Kidney epithelial cell (primary cell): Measurements from ENCODE around the gene CCDC127. TPM values are rescaled to one million over a fixed set of nuclear protein-coding genes. Genes with fewer than 3 reads are reported as not detected.

Experiments
- DNase-seq: peaks from one replicate; pipeline ENCODE4 v3.0.0-alpha.2; 2010; ENCODE audit warnings: low read depth
- H3K27me3 ChIP-seq: 2 replicates; pipeline ENCODE4 v1.6.0; 2011; ENCODE audit warnings: low read length; ENCODE audit not compliant: control insufficient read depth, insufficient read depth
- H3K36me3 ChIP-seq: 2 replicates; pipeline ENCODE4 v1.5.1; 2011; ENCODE audit warnings: low read length; ENCODE audit not compliant: control insufficient read depth, insufficient read depth
- H3K4me3 ChIP-seq: 2 replicates; pipeline ENCODE4 v1.5.1; 2011; ENCODE audit warnings: low read depth, mild to moderate bottlenecking, control low read depth, low read length
- total RNA-seq: library from RNA; depleted of rRNA; stranded (reverse); fragments of >200 nt; gene quantifications from 2 replicates; pipeline ENCODE4 v1.2.3, GENCODE V29; 2015
- TF ChIP-seq, protein P1 (sequence below): IDR thresholded peaks from 2 replicates; pipeline ENCODE4 v1.5.1; 2011; ENCODE audit warnings: mild to moderate bottlenecking, moderate library complexity, low read length, control low read depth, inconsistent platforms; ENCODE audit not compliant: insufficient read depth, poor library complexity, severe bottlenecking

Gene CCDC127
- total RNA-seq, 1 donor from 2014 or later: 5.8 TPM

DNA sequence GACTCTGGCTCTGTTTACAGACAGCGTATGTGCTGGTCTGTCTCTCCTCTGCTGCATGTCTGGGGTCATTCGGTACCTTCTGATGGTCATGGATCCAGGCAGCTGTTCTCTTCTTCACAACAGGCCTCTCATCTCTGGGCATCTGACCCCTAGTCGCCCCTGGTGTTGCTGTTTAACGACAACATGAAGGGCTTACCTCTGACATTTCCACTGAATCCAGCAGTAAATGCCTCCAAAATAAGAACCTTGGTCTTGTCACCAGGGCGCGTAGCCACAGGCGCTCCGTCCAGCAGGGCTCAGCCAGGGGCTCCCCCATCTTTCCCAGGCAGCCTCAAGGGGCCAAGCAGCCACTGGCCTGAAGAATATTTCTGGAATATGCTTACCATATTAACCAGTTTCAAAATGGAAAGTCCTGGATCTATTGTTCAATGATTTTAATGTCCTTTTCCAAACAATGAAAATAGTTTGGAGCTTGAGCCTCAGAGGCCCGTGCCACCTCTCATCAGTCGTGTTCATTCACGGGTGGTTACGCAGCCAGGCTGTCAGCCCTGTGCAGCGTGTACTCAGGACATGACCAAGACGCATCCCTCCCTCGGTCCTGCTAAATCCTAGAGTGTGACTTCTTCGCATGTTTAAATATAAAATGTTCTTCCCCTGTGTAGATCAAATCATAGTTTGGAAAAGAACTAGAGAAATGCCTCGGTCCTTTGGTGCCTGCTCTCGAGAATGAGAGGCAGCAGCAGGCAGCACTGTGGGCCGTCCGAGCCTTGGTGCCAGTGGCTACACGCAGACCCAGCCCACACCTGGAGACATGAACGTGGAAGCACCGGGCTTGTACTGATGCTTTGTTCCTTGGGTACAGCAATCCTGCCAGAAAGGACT, 56.8 kb downstream of the CCDC127 start:
- Histone ChIP-seq H3K36me3 (no peaks in the 10 kb centered on the region), H3K27me3 (no peaks in the 10 kb centered on the region), H3K4me3 (no peak overlapping the region)
- TF ChIP-seq, protein P1, sequence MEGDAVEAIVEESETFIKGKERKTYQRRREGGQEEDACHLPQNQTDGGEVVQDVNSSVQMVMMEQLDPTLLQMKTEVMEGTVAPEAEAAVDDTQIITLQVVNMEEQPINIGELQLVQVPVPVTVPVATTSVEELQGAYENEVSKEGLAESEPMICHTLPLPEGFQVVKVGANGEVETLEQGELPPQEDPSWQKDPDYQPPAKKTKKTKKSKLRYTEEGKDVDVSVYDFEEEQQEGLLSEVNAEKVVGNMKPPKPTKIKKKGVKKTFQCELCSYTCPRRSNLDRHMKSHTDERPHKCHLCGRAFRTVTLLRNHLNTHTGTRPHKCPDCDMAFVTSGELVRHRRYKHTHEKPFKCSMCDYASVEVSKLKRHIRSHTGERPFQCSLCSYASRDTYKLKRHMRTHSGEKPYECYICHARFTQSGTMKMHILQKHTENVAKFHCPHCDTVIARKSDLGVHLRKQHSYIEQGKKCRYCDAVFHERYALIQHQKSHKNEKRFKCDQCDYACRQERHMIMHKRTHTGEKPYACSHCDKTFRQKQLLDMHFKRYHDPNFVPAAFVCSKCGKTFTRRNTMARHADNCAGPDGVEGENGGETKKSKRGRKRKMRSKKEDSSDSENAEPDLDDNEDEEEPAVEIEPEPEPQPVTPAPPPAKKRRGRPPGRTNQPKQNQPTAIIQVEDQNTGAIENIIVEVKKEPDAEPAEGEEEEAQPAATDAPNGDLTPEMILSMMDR: no peak
- DNase-seq: no peak

DNA sequence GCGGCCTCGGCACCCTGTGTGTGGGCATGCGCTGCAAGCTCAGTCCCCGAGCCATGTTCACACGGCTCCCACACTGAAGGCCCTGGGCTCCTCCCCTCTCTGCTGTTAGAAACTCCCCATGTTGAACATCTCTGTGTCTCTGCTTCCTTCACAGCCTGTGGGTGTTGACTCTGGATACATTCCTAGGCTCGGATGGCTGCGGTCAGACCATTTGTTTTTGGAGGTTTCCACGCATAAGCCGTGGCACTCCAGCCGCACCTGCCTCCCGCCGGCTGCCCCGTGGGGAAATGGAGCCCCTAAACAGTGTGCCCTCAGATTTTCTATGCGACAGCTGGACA, 57.8 kb downstream of the CCDC127 start:
- H3K27me3 ChIP-seq: no peaks in the 10 kb centered on the region
- H3K36me3 ChIP-seq: no peaks in the 10 kb centered on the region
- H3K4me3 ChIP-seq: no peak overlapping the region
- TF ChIP-seq, protein P1: no peak
- DNase-seq: no peak

DNA sequence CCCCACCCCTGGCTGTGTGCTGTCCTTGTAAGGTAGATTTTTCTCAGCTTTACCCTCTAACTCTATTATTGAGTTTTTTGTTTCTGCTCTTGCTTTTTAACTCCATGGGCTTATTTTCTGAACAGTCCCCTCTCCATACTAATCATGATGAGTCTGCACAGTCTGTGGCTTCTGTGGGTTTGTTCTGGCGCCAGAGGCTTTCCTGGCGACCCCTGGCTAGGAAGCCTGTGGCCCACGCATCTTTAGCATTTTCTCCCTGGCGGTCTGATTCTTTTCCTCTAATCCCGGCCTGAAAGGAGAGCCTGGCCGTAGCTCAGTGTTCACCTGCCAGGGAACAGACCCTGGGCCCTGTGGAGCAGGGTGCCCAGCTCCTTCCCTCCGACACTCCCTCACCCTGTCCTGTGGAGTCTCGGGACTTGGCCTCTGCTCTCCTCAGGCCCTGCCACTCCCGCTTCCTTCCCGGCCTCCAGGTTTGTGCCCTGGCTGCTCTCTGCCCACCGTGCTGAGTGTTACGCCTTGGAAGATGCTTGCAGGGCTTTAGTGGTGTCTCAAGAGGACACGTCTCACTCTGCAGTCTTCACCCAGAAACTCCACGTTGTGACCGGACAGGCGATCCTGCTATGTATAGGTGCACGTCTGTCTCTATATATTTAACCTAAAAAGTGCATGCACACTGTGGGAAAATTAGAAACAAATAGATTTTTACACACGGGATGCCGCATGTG, 58.3 kb downstream of the CCDC127 start:
- no peak for DNase-seq
- H3K36me3 ChIP-seq: no peaks in the 10 kb centered on the region
- TF ChIP-seq, protein P1: no peak
- no peaks in the 10 kb centered on the region for H3K27me3 ChIP-seq
- H3K4me3 ChIP-seq: no peak overlapping the region

DNA sequence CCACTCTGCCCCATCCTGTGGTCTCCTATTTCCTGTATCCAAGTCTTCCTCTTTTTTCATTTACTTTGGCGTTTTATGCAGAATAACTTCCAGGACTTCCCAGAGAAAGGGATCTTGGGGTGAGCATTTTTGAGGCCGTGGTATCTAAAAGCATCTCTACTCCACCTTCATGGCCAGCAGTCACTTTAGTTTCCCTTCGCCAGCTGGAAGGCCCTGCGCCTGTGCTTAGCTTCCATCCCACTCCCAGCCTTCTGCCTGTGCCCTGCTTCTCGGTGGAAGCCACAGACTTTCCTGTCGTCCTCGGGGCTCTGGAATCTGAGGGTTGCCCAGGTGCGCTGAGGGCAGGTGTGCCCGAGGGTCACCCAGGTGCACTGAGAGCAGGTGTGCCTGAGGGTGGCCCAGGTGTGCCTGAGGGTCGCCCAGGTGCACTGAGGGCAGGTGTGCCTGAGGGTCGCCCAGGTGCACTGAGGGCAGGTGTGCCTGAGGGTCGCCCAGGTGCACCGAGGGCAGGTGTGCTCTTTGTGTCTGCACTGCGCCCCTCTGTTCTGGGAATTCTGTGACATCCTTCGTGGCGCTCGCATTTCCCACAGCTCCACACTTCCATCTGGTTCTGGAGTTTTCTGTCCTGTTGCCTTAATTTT, 59.0 kb downstream of the CCDC127 start:
- TF ChIP-seq, protein P1: no peak

DNA sequence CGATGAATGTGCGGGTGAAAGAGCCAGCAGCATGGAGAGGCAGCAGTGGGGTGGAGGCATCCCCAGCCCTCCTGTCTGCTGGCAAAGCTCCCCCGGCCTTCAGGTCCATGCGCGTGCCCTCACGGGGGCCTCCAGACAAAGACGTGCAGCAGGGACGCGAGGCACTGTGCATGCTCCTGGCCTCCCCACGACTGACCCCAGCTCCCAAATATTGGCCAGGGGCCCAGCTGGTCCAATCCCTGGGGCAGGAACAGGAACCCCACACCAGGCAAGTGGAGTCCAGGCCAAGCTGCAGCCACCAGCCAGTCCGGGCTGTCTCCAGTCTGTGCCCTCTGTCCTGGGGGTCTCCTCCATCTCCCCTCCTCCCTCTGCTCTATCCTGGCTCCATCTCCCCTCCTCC, 60.2 kb downstream of the CCDC127 start:
- TF ChIP-seq, protein P1: no peak
- no peak for DNase-seq
- H3K4me3 ChIP-seq: no peak overlapping the region
- H3K27me3 ChIP-seq: no peaks in the 10 kb centered on the region
- no peaks in the 10 kb centered on the region for H3K36me3 ChIP-seq

More for the DNA sequence above, 59.0 kb downstream of the CCDC127 start:
- H3K27me3 ChIP-seq: no peaks in the 10 kb centered on the region
- no peak for DNase-seq
- H3K36me3 ChIP-seq: no peaks in the 10 kb centered on the region
- H3K4me3 ChIP-seq: no peak overlapping the region
